GM23338 (cell line): Measurements from ENCODE around the gene CPNE7. TPM values are rescaled to one million over a fixed set of nuclear protein-coding genes. Genes with fewer than 3 reads are reported as not detected.

Experiments used
- CREB1 ChIP-seq: fragments of 250-450 bp; sonication (Bioruptor Pico); IDR thresholded peaks from 2 replicates; pipeline ENCODE4 v1.5.0; 2020; ENCODE audit warnings: low read depth, mild to moderate bottlenecking, moderate library complexity
- NANOG ChIP-seq: IDR thresholded peaks from 2 replicates; pipeline ENCODE4 v1.6.1; 2016; ENCODE audit warnings: antibody characterized with exemption, borderline replicate concordance
- ZNF114 ChIP-seq: fragments of 250-450 bp; sonication (Bioruptor Pico); IDR thresholded peaks from 2 replicates; pipeline ENCODE4 v1.5.0; 2020; ENCODE audit warnings: mild to moderate bottlenecking, moderate library complexity
- polyA plus RNA-seq: library from polyadenylated mRNA; unstranded; fragments of >200 nt; fragmentation: Nextera tagmentation; extraction: Ambion mirVana; gene quantifications from 2 replicates; pipeline ENCODE4 v1.2.1, GENCODE V29; 2016
- total RNA-seq: library from RNA; depleted of rRNA; stranded (reverse); fragments of >200 nt; shearing (Covaris generic); gene quantifications from 2 replicates; pipeline ENCODE4 v1.2.3, GENCODE V29; 2014
- TF ChIP-seq, protein P1 (sequence below): fragments of 250-450 bp; sonication (Bioruptor Pico); IDR thresholded peaks from 2 replicates; pipeline ENCODE4 v1.5.0; 2020; ENCODE audit warnings: mild to moderate bottlenecking, moderate library complexity
- TF ChIP-seq, protein P2 (sequence below): IDR thresholded peaks from one replicate; pipeline ENCODE4 v1.6.1; 2018; ENCODE audit warnings: antibody characterized with exemption; ENCODE audit not compliant: unreplicated experiment
- TF ChIP-seq, protein P3 (sequence below): IDR thresholded peaks from 2 replicates; pipeline ENCODE4 v1.6.1; 2016; ENCODE audit warnings: antibody characterized with exemption

The CPNE7 gene
- total and polyA plus RNA-seq, 2 experiments from 2014 or later = 11.2 to 15.7 TPM

DNA sequence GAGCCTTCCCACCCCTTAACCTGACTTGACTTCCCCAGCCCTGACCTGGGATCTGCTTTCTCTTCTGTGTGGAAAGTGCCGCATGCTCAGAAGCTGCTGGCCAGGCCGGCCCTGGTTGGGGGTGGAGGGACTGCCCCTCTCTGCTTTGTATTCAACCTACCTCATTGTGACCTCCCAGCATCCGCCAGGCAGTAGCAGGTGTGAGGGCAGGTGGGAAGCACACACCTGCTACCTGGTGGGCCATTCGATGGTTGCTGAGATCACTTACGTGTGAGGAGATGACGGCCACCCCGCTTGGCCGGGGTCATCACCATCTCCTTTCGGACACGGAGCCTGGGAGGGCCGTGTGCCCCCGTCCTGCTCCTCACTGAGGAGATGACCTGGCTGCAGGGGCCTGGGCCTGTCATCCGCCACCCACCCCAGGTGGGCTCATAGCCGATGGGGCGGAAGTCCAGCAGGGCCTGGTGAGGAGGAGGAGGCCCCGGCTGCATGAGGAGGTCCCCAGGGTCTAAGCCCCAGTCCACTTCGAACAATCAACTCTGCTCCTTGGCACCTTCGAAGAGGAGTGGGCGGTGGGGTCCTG lies 7.1 kb downstream of the CPNE7 start (continued):
- TF ChIP-seq, protein P1, sequence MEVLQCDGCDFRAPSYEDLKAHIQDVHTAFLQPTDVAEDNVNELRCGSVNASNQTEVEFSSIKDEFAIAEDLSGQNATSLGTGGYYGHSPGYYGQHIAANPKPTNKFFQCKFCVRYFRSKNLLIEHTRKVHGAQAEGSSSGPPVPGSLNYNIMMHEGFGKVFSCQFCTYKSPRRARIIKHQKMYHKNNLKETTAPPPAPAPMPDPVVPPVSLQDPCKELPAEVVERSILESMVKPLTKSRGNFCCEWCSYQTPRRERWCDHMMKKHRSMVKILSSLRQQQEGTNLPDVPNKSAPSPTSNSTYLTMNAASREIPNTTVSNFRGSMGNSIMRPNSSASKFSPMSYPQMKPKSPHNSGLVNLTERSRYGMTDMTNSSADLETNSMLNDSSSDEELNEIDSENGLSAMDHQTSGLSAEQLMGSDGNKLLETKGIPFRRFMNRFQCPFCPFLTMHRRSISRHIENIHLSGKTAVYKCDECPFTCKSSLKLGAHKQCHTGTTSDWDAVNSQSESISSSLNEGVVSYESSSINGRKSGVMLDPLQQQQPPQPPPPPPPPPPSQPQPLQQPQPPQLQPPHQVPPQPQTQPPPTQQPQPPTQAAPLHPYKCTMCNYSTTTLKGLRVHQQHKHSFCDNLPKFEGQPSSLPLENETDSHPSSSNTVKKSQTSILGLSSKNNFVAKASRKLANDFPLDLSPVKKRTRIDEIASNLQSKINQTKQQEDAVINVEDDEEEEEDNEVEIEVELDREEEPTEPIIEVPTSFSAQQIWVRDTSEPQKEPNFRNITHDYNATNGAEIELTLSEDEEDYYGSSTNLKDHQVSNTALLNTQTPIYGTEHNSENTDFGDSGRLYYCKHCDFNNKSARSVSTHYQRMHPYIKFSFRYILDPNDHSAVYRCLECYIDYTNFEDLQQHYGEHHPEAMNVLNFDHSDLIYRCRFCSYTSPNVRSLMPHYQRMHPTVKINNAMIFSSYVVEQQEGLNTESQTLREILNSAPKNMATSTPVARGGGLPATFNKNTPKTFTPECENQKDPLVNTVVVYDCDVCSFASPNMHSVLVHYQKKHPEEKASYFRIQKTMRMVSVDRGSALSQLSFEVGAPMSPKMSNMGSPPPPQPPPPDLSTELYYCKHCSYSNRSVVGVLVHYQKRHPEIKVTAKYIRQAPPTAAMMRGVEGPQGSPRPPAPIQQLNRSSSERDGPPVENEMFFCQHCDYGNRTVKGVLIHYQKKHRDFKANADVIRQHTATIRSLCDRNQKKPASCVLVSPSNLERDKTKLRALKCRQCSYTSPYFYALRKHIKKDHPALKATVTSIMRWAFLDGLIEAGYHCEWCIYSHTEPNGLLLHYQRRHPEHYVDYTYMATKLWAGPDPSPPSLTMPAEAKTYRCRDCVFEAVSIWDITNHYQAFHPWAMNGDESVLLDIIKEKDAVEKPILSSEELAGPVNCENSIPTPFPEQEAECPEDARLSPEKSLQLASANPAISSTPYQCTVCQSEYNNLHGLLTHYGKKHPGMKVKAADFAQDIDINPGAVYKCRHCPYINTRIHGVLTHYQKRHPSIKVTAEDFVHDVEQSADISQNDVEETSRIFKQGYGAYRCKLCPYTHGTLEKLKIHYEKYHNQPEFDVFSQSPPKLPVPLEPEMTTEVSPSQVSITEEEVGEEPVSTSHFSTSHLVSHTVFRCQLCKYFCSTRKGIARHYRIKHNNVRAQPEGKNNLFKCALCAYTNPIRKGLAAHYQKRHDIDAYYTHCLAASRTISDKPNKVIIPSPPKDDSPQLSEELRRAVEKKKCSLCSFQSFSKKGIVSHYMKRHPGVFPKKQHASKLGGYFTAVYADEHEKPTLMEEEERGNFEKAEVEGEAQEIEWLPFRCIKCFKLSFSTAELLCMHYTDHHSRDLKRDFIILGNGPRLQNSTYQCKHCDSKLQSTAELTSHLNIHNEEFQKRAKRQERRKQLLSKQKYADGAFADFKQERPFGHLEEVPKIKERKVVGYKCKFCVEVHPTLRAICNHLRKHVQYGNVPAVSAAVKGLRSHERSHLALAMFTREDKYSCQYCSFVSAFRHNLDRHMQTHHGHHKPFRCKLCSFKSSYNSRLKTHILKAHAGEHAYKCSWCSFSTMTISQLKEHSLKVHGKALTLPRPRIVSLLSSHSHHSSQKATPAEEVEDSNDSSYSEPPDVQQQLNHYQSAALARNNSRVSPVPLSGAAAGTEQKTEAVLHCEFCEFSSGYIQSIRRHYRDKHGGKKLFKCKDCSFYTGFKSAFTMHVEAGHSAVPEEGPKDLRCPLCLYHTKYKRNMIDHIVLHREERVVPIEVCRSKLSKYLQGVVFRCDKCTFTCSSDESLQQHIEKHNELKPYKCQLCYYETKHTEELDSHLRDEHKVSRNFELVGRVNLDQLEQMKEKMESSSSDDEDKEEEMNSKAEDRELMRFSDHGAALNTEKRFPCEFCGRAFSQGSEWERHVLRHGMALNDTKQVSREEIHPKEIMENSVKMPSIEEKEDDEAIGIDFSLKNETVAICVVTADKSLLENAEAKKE (CRISPR knock-in tag) = no peak
- TF ChIP-seq, protein P2, sequence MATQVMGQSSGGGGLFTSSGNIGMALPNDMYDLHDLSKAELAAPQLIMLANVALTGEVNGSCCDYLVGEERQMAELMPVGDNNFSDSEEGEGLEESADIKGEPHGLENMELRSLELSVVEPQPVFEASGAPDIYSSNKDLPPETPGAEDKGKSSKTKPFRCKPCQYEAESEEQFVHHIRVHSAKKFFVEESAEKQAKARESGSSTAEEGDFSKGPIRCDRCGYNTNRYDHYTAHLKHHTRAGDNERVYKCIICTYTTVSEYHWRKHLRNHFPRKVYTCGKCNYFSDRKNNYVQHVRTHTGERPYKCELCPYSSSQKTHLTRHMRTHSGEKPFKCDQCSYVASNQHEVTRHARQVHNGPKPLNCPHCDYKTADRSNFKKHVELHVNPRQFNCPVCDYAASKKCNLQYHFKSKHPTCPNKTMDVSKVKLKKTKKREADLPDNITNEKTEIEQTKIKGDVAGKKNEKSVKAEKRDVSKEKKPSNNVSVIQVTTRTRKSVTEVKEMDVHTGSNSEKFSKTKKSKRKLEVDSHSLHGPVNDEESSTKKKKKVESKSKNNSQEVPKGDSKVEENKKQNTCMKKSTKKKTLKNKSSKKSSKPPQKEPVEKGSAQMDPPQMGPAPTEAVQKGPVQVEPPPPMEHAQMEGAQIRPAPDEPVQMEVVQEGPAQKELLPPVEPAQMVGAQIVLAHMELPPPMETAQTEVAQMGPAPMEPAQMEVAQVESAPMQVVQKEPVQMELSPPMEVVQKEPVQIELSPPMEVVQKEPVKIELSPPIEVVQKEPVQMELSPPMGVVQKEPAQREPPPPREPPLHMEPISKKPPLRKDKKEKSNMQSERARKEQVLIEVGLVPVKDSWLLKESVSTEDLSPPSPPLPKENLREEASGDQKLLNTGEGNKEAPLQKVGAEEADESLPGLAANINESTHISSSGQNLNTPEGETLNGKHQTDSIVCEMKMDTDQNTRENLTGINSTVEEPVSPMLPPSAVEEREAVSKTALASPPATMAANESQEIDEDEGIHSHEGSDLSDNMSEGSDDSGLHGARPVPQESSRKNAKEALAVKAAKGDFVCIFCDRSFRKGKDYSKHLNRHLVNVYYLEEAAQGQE = no peak
- TF ChIP-seq ZNF114 (CRISPR knock-in tag) (no peak), CREB1 (CRISPR knock-in tag) (no peak), NANOG (no peak)
- TF ChIP-seq, protein P3, sequence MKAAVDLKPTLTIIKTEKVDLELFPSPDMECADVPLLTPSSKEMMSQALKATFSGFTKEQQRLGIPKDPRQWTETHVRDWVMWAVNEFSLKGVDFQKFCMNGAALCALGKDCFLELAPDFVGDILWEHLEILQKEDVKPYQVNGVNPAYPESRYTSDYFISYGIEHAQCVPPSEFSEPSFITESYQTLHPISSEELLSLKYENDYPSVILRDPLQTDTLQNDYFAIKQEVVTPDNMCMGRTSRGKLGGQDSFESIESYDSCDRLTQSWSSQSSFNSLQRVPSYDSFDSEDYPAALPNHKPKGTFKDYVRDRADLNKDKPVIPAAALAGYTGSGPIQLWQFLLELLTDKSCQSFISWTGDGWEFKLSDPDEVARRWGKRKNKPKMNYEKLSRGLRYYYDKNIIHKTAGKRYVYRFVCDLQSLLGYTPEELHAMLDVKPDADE = no peak
